KMS-11 (cell line): Measurements from ENCODE around the gene CCDC136.

Experiments used
- H2AFZ ChIP-seq: fragments of 200-600 bp; sonication (generic); 2 replicates; pipeline ENCODE4 v1.6.1; 2016; ENCODE audit warnings: antibody characterized with exemption, mixed run types, low read depth
- H3K27ac ChIP-seq: fragments of 200-600 bp; sonication (generic); 2 replicates; pipeline ENCODE4 v1.6.1; 2016; ENCODE audit warnings: mild to moderate bottlenecking, mixed run types
- H3K27me3 ChIP-seq: fragments of 200-600 bp; sonication (generic); 2 replicates; pipeline ENCODE4 v1.6.1; 2017; ENCODE audit warnings: mild to moderate bottlenecking, low read depth, mixed run types, moderate library complexity; ENCODE audit not compliant: insufficient read depth
- H3K36me3 ChIP-seq: fragments of 200-600 bp; sonication (generic); 2 replicates; pipeline ENCODE4 v1.6.1; 2017; ENCODE audit warnings: mild to moderate bottlenecking, mixed run types; ENCODE audit not compliant: insufficient read depth
- H3K4me1 ChIP-seq: fragments of 200-600 bp; sonication (generic); 2 replicates; pipeline ENCODE4 v1.6.1; 2016; ENCODE audit warnings: mild to moderate bottlenecking, low read depth, mixed run types; ENCODE audit not compliant: poor library complexity, severe bottlenecking
- H3K4me2 ChIP-seq: fragments of 200-600 bp; sonication (generic); 2 replicates; pipeline ENCODE4 v1.7.0; 2016; ENCODE audit warnings: mild to moderate bottlenecking, mixed run types
- H3K4me3 ChIP-seq: fragments of 200-600 bp; sonication (generic); IDR thresholded peaks from 2 replicates; pipeline ENCODE4 v1.6.1; 2017; ENCODE audit warnings: low read depth, low read length, mixed read lengths; ENCODE audit not compliant: insufficient read depth
- H3K79me2 ChIP-seq: fragments of 200-600 bp; sonication (generic); 2 replicates; pipeline ENCODE4 v1.6.1; 2016; ENCODE audit warnings: low read depth, mixed run types; ENCODE audit not compliant: insufficient read depth
- H3K9ac ChIP-seq: fragments of 200-600 bp; sonication (generic); 2 replicates; pipeline ENCODE4 v1.6.1; 2016; ENCODE audit warnings: mild to moderate bottlenecking, mixed run types
- H4K20me1 ChIP-seq: fragments of 200-600 bp; sonication (generic); 2 replicates; pipeline ENCODE4 v1.6.1; 2016; ENCODE audit warnings: mild to moderate bottlenecking, mixed run types; ENCODE audit not compliant: insufficient read depth
- CTCF ChIP-seq: fragments of 200-600 bp; sonication (generic); conservative IDR thresholded peaks from 2 replicates; pipeline ENCODE4 v1.6.1; 2017; ENCODE audit warnings: low read depth, mild to moderate bottlenecking, antibody characterized with exemption, low read length, moderate library complexity, mixed read lengths

The CCDC136 gene

GRCh38 chr7:128855559-128855958 is 63.8 kb downstream of the CCDC136 start:
- Histone ChIP-seq H3K4me1 (peaks cover 16% of the 10 kb centered on the region), H3K4me2 (no peak overlapping the region), H4K20me1 (no peaks in the 10 kb centered on the region), H3K79me2 (no peaks in the 10 kb centered on the region), H3K9ac (no peak overlapping the region), H3K36me3 (no peaks in the 10 kb centered on the region), H3K4me3 (no peak overlapping the region), H2AFZ (no peak overlapping the region), H3K27me3 (peaks cover 34% of the 10 kb centered on the region), H3K27ac (no peak overlapping the region)
- TF ChIP-seq CTCF = no peak

- H3K79me2 ChIP-seq = no peaks in the 10 kb centered on the region
- peaks cover 34% of the 10 kb centered on the region for H3K27me3 ChIP-seq
- no peak overlapping the region for H3K4me3 ChIP-seq
- H2AFZ ChIP-seq = no peak overlapping the region
- no peak overlapping the region for H3K27ac ChIP-seq
- H3K9ac ChIP-seq = no peak overlapping the region
- no peak for TF ChIP-seq CTCF
- H3K36me3 ChIP-seq = no peaks in the 10 kb centered on the region
- peaks cover 22% of the 10 kb centered on the region for H3K4me1 ChIP-seq
- H3K4me2 ChIP-seq = no peak overlapping the region
- H4K20me1 ChIP-seq = no peaks in the 10 kb centered on the region
These were observed 64.4 kb downstream of the CCDC136 start for GRCh38 chr7:128856001-128856718.

- Histone ChIP-seq H3K4me2 (no peak overlapping the region; the same call in 1 of the 2 replicates), H3K4me1 (peaks cover 36% of the 10 kb centered on the region), H3K27me3 (peaks cover 21% of the 10 kb centered on the region), H4K20me1 (no peaks in the 10 kb centered on the region), H3K79me2 (peaks cover 8% of the 10 kb centered on the region; the same call in 1 of the 2 replicates), H2AFZ (peak overlapping the region; percentile 62; the same call in 1 of the 2 replicates), H3K9ac (no peak overlapping the region), H3K4me3 (no peak overlapping the region), H3K27ac (peak overlapping the region; percentile 42; the same call in 1 of the 2 replicates), H3K36me3 (no peaks in the 10 kb centered on the region)
- no peak for TF ChIP-seq CTCF
These were observed 66.8 kb downstream of the CCDC136 start for GRCh38 chr7:128858380-128859231.

- Histone ChIP-seq H3K4me1 (peaks cover 45% of the 10 kb centered on the region), H3K27ac (peak overlapping the region; percentile 42), H3K9ac (no peak overlapping the region; the same call in 1 of the 2 replicates), H3K27me3 (peaks cover 12% of the 10 kb centered on the region; the same call in 1 of the 2 replicates), H3K4me2 (peak overlapping the region; percentile 59), H4K20me1 (no peaks in the 10 kb centered on the region), H3K79me2 (peaks cover 17% of the 10 kb centered on the region; the same call in 1 of the 2 replicates), H2AFZ (peak overlapping the region; percentile 62), H3K36me3 (no peaks in the 10 kb centered on the region), H3K4me3 (no peak overlapping the region)
- no peak for TF ChIP-seq CTCF
These were observed 67.7 kb downstream of the CCDC136 start for GRCh38 chr7:128859232-128860157.
